IMR-90 (cell line): ENCODE measurements around the gene TMEM259. TPM values are rescaled to one million over a fixed set of nuclear protein-coding genes. Genes with fewer than 3 reads are reported as not detected.

Experiments used
- ATAC-seq: fragments of 200-7000 bp; cut with Tn5 transposase; 2 replicates; pipeline ENCODE4 v1.9.1; 2020; ENCODE audit warnings: low read depth, mild to moderate bottlenecking, moderate library complexity
- BruUV-seq: library from RNA; stranded (reverse); fragments of 400-500 nt; replicated peaks from 2 replicates; lab custom pipeline; 2021; lab: Mats Ljungman, UMichigan
- CTCF ChIA-PET: fragments of 300-600 bp; formaldehyde crosslinking; extraction: SDS; loops from one replicate; lab custom pipeline; 2021; ENCODE audit warnings: antibody characterized with exemption; lab: Yijun Ruan, JAX
- POLR2A ChIA-PET: fragments of 300-600 bp; sonication (Branson Sonifier 250); formaldehyde crosslinking; loops from one replicate; lab custom pipeline; 2022; ENCODE audit warnings: antibody characterized with exemption; ENCODE audit not compliant: unreplicated experiment; lab: Charles Lee
- DNase-seq: peaks from one replicate; pipeline ENCODE4 v3.0.0; 2013
- H2AFZ ChIP-seq: replicated peaks from 2 replicates; pipeline ENCODE3; 2013; ENCODE audit warnings: low read length, mild to moderate bottlenecking; ENCODE audit not compliant: poor library complexity
- H2AK5ac ChIP-seq: 2 replicates; pipeline ENCODE4 v1.6.1; 2013; ENCODE audit warnings: low read depth, low read length, inconsistent platforms
- H2AK9ac ChIP-seq: replicated peaks from 2 replicates; pipeline ENCODE3; 2013; ENCODE audit warnings: mild to moderate bottlenecking, low read depth, low read length, moderate library complexity; ENCODE audit not compliant: poor library complexity
- H2BK120ac ChIP-seq: 2 replicates; pipeline ENCODE4 v1.6.1; 2013; ENCODE audit warnings: low read depth, low read length, inconsistent platforms
- H2BK15ac ChIP-seq: 3 replicates; pipeline ENCODE4 v1.6.1; 2013; ENCODE audit warnings: low read depth, low read length, inconsistent platforms
- H2BK20ac ChIP-seq: 2 replicates; pipeline ENCODE4 v1.6.1; 2013; ENCODE audit warnings: low read depth, mild to moderate bottlenecking, inconsistent platforms, low read length, moderate library complexity
- H2BK5ac ChIP-seq: 2 replicates; pipeline ENCODE4 v1.6.1; 2013; ENCODE audit warnings: mild to moderate bottlenecking, low read depth, low read length, inconsistent platforms; ENCODE audit not compliant: poor library complexity, severe bottlenecking
- H3K14ac ChIP-seq: replicated peaks from 2 replicates; pipeline ENCODE4 v1.6.1; 2013; ENCODE audit warnings: low read depth, low read length, inconsistent platforms
- H3K18ac ChIP-seq: 2 replicates; pipeline ENCODE4 v1.6.1; 2013; ENCODE audit warnings: low read depth, low read length, control low read depth
- H3K23ac ChIP-seq: 2 replicates; pipeline ENCODE4 v1.6.1; 2013; ENCODE audit warnings: low read depth, low read length, inconsistent platforms
- H3K27ac ChIP-seq: 2 replicates; pipeline ENCODE4 v1.5.1; 2013; ENCODE audit warnings: mild to moderate bottlenecking, control low read depth, low read length; ENCODE audit not compliant: insufficient read depth
- H3K27me3 ChIP-seq: 2 replicates; pipeline ENCODE4 v1.6.1; 2013; ENCODE audit warnings: low read length; ENCODE audit not compliant: control insufficient read depth, insufficient read depth
- H3K36me3 ChIP-seq: 2 replicates; pipeline ENCODE4 v1.6.1; 2013; ENCODE audit warnings: low read length, mixed read lengths; ENCODE audit not compliant: control insufficient read depth, insufficient read depth
- H3K4ac ChIP-seq: 2 replicates; pipeline ENCODE4 v1.6.1; 2013; ENCODE audit warnings: low read depth, low read length, inconsistent platforms
- H3K4me1 ChIP-seq: 2 replicates; pipeline ENCODE4 v1.6.1; 2013; ENCODE audit warnings: low read length, mixed read lengths; ENCODE audit not compliant: control insufficient read depth, insufficient read depth
- H3K4me2 ChIP-seq: 2 replicates; pipeline ENCODE4 v1.6.1; 2013; ENCODE audit warnings: low read depth, mild to moderate bottlenecking, control low read depth, low read length, moderate library complexity
- H3K4me3 ChIP-seq: 2 replicates; pipeline ENCODE4 v1.5.1; 2013; ENCODE audit warnings: low read depth, mild to moderate bottlenecking, control low read depth, low read length, moderate library complexity; ENCODE audit not compliant: insufficient read depth
- H3K56ac ChIP-seq: 2 replicates; pipeline ENCODE4 v1.6.1; 2013; ENCODE audit warnings: low read length, inconsistent platforms; ENCODE audit not compliant: insufficient read depth; ENCODE audit errors: extremely low read depth
- H3K79me1 ChIP-seq, 2 experiments: 2 replicates each; pipeline ENCODE4 v1.6.1; 2013; ENCODE audit warnings: low read length in 2 of 2, inconsistent platforms in 1 of 2, low read depth in 1 of 2
- H3K9ac ChIP-seq: 2 replicates; pipeline ENCODE4 v1.6.1; 2013; ENCODE audit warnings: low read depth, low read length, control low read depth
- H3K9me1 ChIP-seq: 2 replicates; pipeline ENCODE4 v1.6.1; 2013; ENCODE audit warnings: low read length, inconsistent platforms; ENCODE audit not compliant: insufficient read depth
- H3K9me3 ChIP-seq: 2 replicates; pipeline ENCODE4 v1.6.1; 2013; ENCODE audit warnings: low read length; ENCODE audit not compliant: control insufficient read depth, insufficient read depth
- H4K20me1 ChIP-seq: 2 replicates; pipeline ENCODE4 v1.6.1; 2013; ENCODE audit warnings: low read length, inconsistent platforms; ENCODE audit not compliant: insufficient read depth
- H4K5ac ChIP-seq: 2 replicates; pipeline ENCODE4 v1.6.1; 2013; ENCODE audit warnings: mild to moderate bottlenecking, low read depth, low read length, control low read depth
- H4K8ac ChIP-seq, 2 experiments: 2 replicates each; pipeline ENCODE4 v1.6.1; 2013; ENCODE audit warnings: low read depth in 2 of 2, low read length in 2 of 2, control low read depth in 1 of 2, inconsistent platforms in 1 of 2
- H4K91ac ChIP-seq: 2 replicates; pipeline ENCODE4 v1.6.1; 2013; ENCODE audit warnings: low read depth, low read length, inconsistent platforms; ENCODE audit not compliant: insufficient read depth
- BHLHE40 ChIP-seq: fragments of 150-350 bp; IDR thresholded peaks from 2 replicates; pipeline ENCODE4 v1.6.1; 2016; ENCODE audit warnings: mild to moderate bottlenecking, low read depth, low read length
- CEBPB ChIP-seq: IDR thresholded peaks from 2 replicates; pipeline ENCODE4 v1.6.1; 2012; ENCODE audit warnings: low read depth, low read length, improper control_type of control experiment
- CHD1 ChIP-seq: IDR thresholded peaks from 2 replicates; pipeline ENCODE4 v1.6.1; 2012; ENCODE audit warnings: low read depth, low read length, improper control_type of control experiment
- FOS ChIP-seq: fragments of 150-350 bp; IDR thresholded peaks from 2 replicates; pipeline ENCODE4 v1.6.1; 2016; ENCODE audit warnings: low read depth, low read length
- MAFK ChIP-seq: IDR thresholded peaks from 2 replicates; pipeline ENCODE4 v1.6.1; 2012; ENCODE audit warnings: low read depth, low read length, improper control_type of control experiment
- MAZ ChIP-seq: IDR thresholded peaks from 2 replicates; pipeline ENCODE4 v1.6.1; 2012; ENCODE audit warnings: low read depth, mild to moderate bottlenecking, low read length, improper control_type of control experiment, moderate library complexity, borderline replicate concordance
- MXI1 ChIP-seq: IDR thresholded peaks from 2 replicates; pipeline ENCODE4 v1.6.1; 2012; ENCODE audit warnings: low read depth, mild to moderate bottlenecking, low read length, moderate library complexity, borderline replicate concordance
- NFE2L2 ChIP-seq: fragments of 150-350 bp; IDR thresholded peaks from 2 replicates; pipeline ENCODE4 v1.6.1; 2016; ENCODE audit warnings: low read depth, mild to moderate bottlenecking, low read length
- POLR2A ChIP-seq: IDR thresholded peaks from 2 replicates; pipeline ENCODE4 v1.6.1; 2012; ENCODE audit warnings: mild to moderate bottlenecking, low read depth, low read length
- RAD21 ChIP-seq: IDR thresholded peaks from 2 replicates; pipeline ENCODE4 v1.6.1; 2012; ENCODE audit warnings: low read length, improper control_type of control experiment
- RCOR1 ChIP-seq: IDR thresholded peaks from 2 replicates; pipeline ENCODE4 v1.6.1; 2012; ENCODE audit warnings: mild to moderate bottlenecking, low read length, improper control_type of control experiment; ENCODE audit not compliant: insufficient replicate concordance
- RFX5 ChIP-seq: IDR thresholded peaks from 2 replicates; pipeline ENCODE4 v1.8.0; 2012; ENCODE audit warnings: low read depth, mild to moderate bottlenecking, low read length, moderate library complexity
- SMC3 ChIP-seq: fragments of 150-350 bp; IDR thresholded peaks from 2 replicates; pipeline ENCODE4 v1.6.1; 2016; ENCODE audit warnings: low read depth, mild to moderate bottlenecking, antibody characterized with exemption, low read length, moderate library complexity
- WGBS, 2 experiments: methylation state at CpG; one replicate each; pipeline versions ENCODE4 v1.1.5 to v1.1.7; 2013; ENCODE audit warnings: missing lambda C conversion rate in 2 of 2; ENCODE audit not compliant: insufficient read length in 1 of 2; ENCODE audit errors: extremely low coverage in 2 of 2; 5-methylcytosine and 5-hydroxymethylcytosine counted together
- dilution Hi-C: fragments of 300-500 bp; cut with HindIII; formaldehyde crosslinking; loops from one replicate; pipeline ENCODE4 v1.14.3; 2018; ENCODE audit warnings: low sequenced_read_pairs; ENCODE audit not compliant: unreplicated experiment
- in situ Hi-C: fragments of 300-500 bp; cut with MboI; formaldehyde crosslinking; loops from 3 replicates; pipeline ENCODE4 v1.14.3; 2019; ENCODE audit warnings: low sequenced_read_pairs, inconsistent platforms, mixed read lengths
- intact Hi-C: fragments of 100-400 bp; cut with micrococcal nuclease; formaldehyde crosslinking; loops from 2 replicates; pipeline ENCODE4 v1.10.0; 2022
- polyA plus RNA-seq, 3 experiments: library from polyadenylated mRNA; depleted of rRNA; stranded (reverse); fragments of >200 nt; gene quantifications; 2 replicates each; pipeline ENCODE4 v1.2.3, GENCODE V29; 2012; ENCODE audit warnings: low replicate concordance in 1 of 3
- total RNA-seq: library from RNA; depleted of rRNA; stranded (reverse); fragments of >200 nt; gene quantifications from 2 replicates; pipeline ENCODE4 v1.2.3, GENCODE V29; 2012
- TF ChIP-seq, protein P1 (sequence below): fragments of 150-350 bp; IDR thresholded peaks from 2 replicates; pipeline ENCODE4 v1.6.1; 2016; ENCODE audit warnings: low read depth, mild to moderate bottlenecking, low read length, moderate library complexity, borderline replicate concordance
- TF ChIP-seq, protein P2 (sequence below): conservative IDR thresholded peaks from 2 replicates; pipeline ENCODE4 v1.5.1; 2012; ENCODE audit warnings: mild to moderate bottlenecking, low read depth, low read length, improper control_type of control experiment

The TMEM259 gene
- total and polyA plus RNA-seq, 2 of the 4 experiments (the other 2 are of a cell fraction) = 22.6 to 153 TPM

DNA sequence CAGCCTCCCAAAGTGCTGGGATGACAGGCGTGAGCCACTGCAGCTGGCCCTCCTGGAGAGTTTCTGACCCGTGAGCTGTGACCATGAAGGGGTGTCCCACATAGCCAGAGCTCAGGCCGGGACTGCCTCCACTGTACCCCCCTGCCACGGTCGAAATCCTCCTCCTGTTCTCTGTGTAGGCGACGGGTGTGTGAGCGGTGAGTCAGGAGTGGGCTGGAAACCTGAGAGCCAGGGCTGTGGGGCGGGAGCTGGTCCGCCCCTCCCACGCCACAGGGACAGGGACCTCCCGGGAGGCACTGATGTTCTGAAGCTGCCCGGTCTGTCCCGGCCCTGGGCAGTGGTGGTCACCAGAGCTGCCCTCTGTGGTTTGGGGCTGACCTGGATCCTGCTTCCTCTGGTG, 32.8 kb downstream of the TMEM259 start:
- POLR2A ChIA-PET = no interaction called here
- no CpG with 5 or more reads among the region's 14 CpGs for WGBS, 2 experiments
- no TSS peak for BruUV-seq

More for the DNA sequence above, 32.8 kb downstream of the TMEM259 start:
- no peak overlapping the region for H4K91ac ChIP-seq
- H3K27me3 ChIP-seq = no peaks in the 10 kb centered on the region
- peaks cover 4% of the 10 kb centered on the region for H3K4me1 ChIP-seq
- H3K4ac ChIP-seq = no peak overlapping the region
- H4K20me1 ChIP-seq = peaks cover 7% of the 10 kb centered on the region
- no peak overlapping the region for H3K9ac ChIP-seq
- H3K79me1 ChIP-seq = peaks cover 5 to 37% of the 10 kb centered on the region in 2 experiments
- H2BK15ac ChIP-seq = no peak overlapping the region
- no peak overlapping the region for H3K23ac ChIP-seq
- H3K9me1 ChIP-seq = 0 out of 2 replicates have a peak, but pooled peaks cover 4% of the 10 kb centered on the region
- H2AK9ac ChIP-seq = no peak overlapping the region
- no peak overlapping the region for H3K4me2 ChIP-seq
- dilution Hi-C loops (no loop called here), in situ Hi-C loops (loop anchor here (10.0 kb wide), 1 partner anchor 223 kb away; no protein-coding TSS in a partner anchor), intact Hi-C loops (no loop called here)
- CTCF ChIA-PET = no interaction called here
- DNase-seq (no peak), ATAC-seq (no peak)
- H3K14ac ChIP-seq = no peak overlapping the region
- H2BK20ac ChIP-seq = no peak overlapping the region
- H4K5ac ChIP-seq = no peak overlapping the region
- H2AFZ ChIP-seq = no peak overlapping the region
- H2AK5ac ChIP-seq = no peak overlapping the region
- H3K56ac ChIP-seq = no peak overlapping the region
- no peaks in the 10 kb centered on the region for H3K9me3 ChIP-seq
- H3K18ac ChIP-seq = no peak overlapping the region
- no peak overlapping the region for H3K4me3 ChIP-seq
- H3K36me3 ChIP-seq = peaks cover 43% of the 10 kb centered on the region
- no peak overlapping the region for H4K8ac ChIP-seq
- no peak for TF ChIP-seq POLR2A
- TF ChIP-seq RAD21 = no peak
- TF ChIP-seq FOS = no peak
- TF ChIP-seq CHD1 = no peak
- no peak for TF ChIP-seq RCOR1
- TF ChIP-seq MAFK = no peak
- TF ChIP-seq, protein P1, sequence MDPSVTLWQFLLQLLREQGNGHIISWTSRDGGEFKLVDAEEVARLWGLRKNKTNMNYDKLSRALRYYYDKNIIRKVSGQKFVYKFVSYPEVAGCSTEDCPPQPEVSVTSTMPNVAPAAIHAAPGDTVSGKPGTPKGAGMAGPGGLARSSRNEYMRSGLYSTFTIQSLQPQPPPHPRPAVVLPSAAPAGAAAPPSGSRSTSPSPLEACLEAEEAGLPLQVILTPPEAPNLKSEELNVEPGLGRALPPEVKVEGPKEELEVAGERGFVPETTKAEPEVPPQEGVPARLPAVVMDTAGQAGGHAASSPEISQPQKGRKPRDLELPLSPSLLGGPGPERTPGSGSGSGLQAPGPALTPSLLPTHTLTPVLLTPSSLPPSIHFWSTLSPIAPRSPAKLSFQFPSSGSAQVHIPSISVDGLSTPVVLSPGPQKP = no peak
- TF ChIP-seq RFX5 = no peak
- no peak for TF ChIP-seq MAZ
- TF ChIP-seq SMC3 = no peak
- TF ChIP-seq MXI1 = no peak
- no peak for TF ChIP-seq BHLHE40
- TF ChIP-seq, protein P2, sequence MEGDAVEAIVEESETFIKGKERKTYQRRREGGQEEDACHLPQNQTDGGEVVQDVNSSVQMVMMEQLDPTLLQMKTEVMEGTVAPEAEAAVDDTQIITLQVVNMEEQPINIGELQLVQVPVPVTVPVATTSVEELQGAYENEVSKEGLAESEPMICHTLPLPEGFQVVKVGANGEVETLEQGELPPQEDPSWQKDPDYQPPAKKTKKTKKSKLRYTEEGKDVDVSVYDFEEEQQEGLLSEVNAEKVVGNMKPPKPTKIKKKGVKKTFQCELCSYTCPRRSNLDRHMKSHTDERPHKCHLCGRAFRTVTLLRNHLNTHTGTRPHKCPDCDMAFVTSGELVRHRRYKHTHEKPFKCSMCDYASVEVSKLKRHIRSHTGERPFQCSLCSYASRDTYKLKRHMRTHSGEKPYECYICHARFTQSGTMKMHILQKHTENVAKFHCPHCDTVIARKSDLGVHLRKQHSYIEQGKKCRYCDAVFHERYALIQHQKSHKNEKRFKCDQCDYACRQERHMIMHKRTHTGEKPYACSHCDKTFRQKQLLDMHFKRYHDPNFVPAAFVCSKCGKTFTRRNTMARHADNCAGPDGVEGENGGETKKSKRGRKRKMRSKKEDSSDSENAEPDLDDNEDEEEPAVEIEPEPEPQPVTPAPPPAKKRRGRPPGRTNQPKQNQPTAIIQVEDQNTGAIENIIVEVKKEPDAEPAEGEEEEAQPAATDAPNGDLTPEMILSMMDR = no peak
- no peak for TF ChIP-seq NFE2L2
- no peak for TF ChIP-seq CEBPB
- no peak overlapping the region for H2BK120ac ChIP-seq
- no peak overlapping the region for H2BK5ac ChIP-seq
- H3K27ac ChIP-seq = no peak overlapping the region
